Activated CD4-positive, alpha-beta memory T cell treated with anti-CD3 and anti-CD28 coated beads, Interleukin-2, amount 10 ng/mL, durations not matched to agents 7 days and 5 days (primary cell): ENCODE data around the gene ARHGAP31. TPM values are rescaled to one million over a fixed set of nuclear protein-coding genes. Genes with fewer than 3 reads are reported as not detected.
"Not testable (repeated sequence)": the region's sequence is repeated elsewhere in the genome, so short reads cannot be mapped to it uniquely, and the experiment has no call there.

Experiments used
- CTCF ChIA-PET: fragments of 350-600 bp; sonication (Branson Sonifier 250); formaldehyde crosslinking; loops from one replicate; lab custom pipeline; 2021; ENCODE audit warnings: antibody characterized with exemption, inconsistent platforms; lab: Charles Lee
- POLR2A ChIA-PET: fragments of 350-600 bp; sonication (Branson Sonifier 250); formaldehyde crosslinking; loops from one replicate; lab custom pipeline; 2021; ENCODE audit warnings: antibody characterized with exemption; lab: Charles Lee
- DNase-seq: peaks from one replicate; pipeline ENCODE4 v3.0.0-alpha.2; 2020
- H3K27ac Mint-ChIP-seq: one replicate; pipeline ENCODE4 v1.8.0; 2021; ENCODE audit warnings: mild to moderate bottlenecking, mixed read lengths
- H3K27me3 Mint-ChIP-seq: one replicate; pipeline ENCODE4 v1.8.0; 2021; ENCODE audit warnings: mixed read lengths
- H3K36me3 Mint-ChIP-seq: one replicate; pipeline ENCODE4 v1.8.0; 2021; ENCODE audit warnings: low read depth, mixed read lengths
- H3K4me1 Mint-ChIP-seq: one replicate; pipeline ENCODE4 v1.8.0; 2021; ENCODE audit warnings: mixed read lengths
- H3K4me3 Mint-ChIP-seq: one replicate; pipeline ENCODE4 v1.8.0; 2021; ENCODE audit warnings: mild to moderate bottlenecking, mixed read lengths
- H3K9me3 Mint-ChIP-seq: one replicate; pipeline ENCODE4 v1.8.0; 2021; ENCODE audit warnings: mixed read lengths
- total RNA-seq, 2 experiments: library from RNA; stranded (reverse); gene quantifications; one replicate each; pipeline ENCODE4 v1.2.3, GENCODE V29; 2021

Gene ARHGAP31
- total RNA-seq, 2 experiments from 2014 or later = 3.7 to 4.5 TPM

GRCh38 chr3:119329551-119329950, 35.4 kb downstream of the ARHGAP31 start:
- ChIA-PET CTCF (no interaction called here), POLR2A (no interaction called here)

DNA sequence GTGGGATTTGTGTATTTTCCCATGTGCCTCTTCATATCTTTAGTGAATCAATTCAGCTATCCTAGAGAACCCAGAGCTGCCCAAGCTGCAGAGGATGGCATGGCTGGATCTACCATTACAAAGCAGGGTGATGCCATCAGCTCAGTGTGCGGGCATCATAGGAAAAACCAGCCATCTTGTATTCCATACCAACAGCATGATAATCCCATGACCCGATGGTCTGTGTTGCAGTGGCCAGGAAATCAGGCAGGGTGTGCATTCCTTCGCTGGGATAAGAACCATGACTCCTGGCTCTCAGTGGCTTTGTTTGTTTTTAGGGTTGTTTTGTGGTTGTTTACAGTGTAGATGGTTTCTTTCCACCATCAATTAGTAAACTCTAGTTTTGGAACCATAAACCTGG, 36.0 kb downstream of the ARHGAP31 start:
- Mint-ChIP-seq H3K27ac (no peak overlapping the region), H3K4me3 (no peak overlapping the region), H3K9me3 (no peaks in the 10 kb centered on the region), H3K27me3 (peaks cover 7% of the 10 kb centered on the region), H3K4me1 (no peaks in the 10 kb centered on the region), H3K36me3 (peaks cover 3% of the 10 kb centered on the region)
- ChIA-PET CTCF (no interaction called here), POLR2A (no interaction called here)
- DNase-seq = no peak

More at GRCh38 chr3:119329551-119329950, 35.4 kb downstream of the ARHGAP31 start:
- H3K4me1 Mint-ChIP-seq = no peaks in the 10 kb centered on the region
- no peak for DNase-seq
- H3K9me3 Mint-ChIP-seq = no peaks in the 10 kb centered on the region
- H3K27me3 Mint-ChIP-seq = peaks cover 12% of the 10 kb centered on the region
- no peak overlapping the region for H3K4me3 Mint-ChIP-seq
- H3K36me3 Mint-ChIP-seq = peaks cover 3% of the 10 kb centered on the region
- no peak overlapping the region for H3K27ac Mint-ChIP-seq

- no peak overlapping the region for H3K27ac Mint-ChIP-seq
- POLR2A ChIA-PET = no interaction called here
- no peaks in the 10 kb centered on the region for H3K4me1 Mint-ChIP-seq
- H3K4me3 Mint-ChIP-seq = no peak overlapping the region
- no peaks in the 10 kb centered on the region for H3K9me3 Mint-ChIP-seq
- H3K36me3 Mint-ChIP-seq = peaks cover 3% of the 10 kb centered on the region
- peaks cover 7% of the 10 kb centered on the region for H3K27me3 Mint-ChIP-seq
- DNase-seq = no peak
- CTCF ChIA-PET = no interaction called here
Observed at GRCh38 chr3:119330858-119331257, 36.7 kb downstream of the ARHGAP31 start.

DNA sequence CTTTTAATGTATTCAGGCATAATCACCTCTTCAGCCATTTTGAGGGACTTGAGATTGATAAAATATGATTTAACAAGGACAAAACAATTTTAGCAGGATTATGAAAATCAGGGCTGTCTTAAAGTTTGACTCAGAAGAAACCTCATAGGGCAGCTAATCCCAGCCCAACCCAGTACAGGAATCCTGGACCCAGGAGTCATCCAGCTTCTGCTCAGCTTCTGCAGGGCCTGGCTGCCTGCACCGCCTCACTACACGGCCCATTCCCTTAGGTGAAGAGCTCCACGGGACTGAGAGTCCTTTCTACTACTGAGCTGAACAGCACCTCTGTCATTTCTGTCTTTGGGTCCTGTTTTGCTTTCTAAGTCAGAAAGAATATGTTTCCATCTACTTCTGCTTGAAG, 37.5 kb downstream of the ARHGAP31 start:
- peaks cover 3% of the 10 kb centered on the region for H3K36me3 Mint-ChIP-seq
- no peaks in the 10 kb centered on the region for H3K9me3 Mint-ChIP-seq
- ChIA-PET POLR2A (no interaction called here), CTCF (no interaction called here)
- H3K27ac Mint-ChIP-seq = no peak overlapping the region
- no peak overlapping the region for H3K4me3 Mint-ChIP-seq
- DNase-seq = no peak
- H3K27me3 Mint-ChIP-seq = peaks cover 3% of the 10 kb centered on the region
- H3K4me1 Mint-ChIP-seq = no peaks in the 10 kb centered on the region

GRCh38 chr3:119333773-119334509, 39.8 kb downstream of the ARHGAP31 start:
- H3K4me3 Mint-ChIP-seq = no peak overlapping the region
- POLR2A ChIA-PET = no interaction called here
- no peak for DNase-seq
- CTCF ChIA-PET = no interaction called here
- no peaks in the 10 kb centered on the region for H3K27me3 Mint-ChIP-seq
- H3K9me3 Mint-ChIP-seq = no peaks in the 10 kb centered on the region
- no peaks in the 10 kb centered on the region for H3K4me1 Mint-ChIP-seq
- peaks cover 3% of the 10 kb centered on the region for H3K36me3 Mint-ChIP-seq
- H3K27ac Mint-ChIP-seq = no peak overlapping the region

GRCh38 chr3:119336823-119337222, 42.6 kb downstream of the ARHGAP31 start:
- Mint-ChIP-seq H3K4me1 (no peaks in the 10 kb centered on the region), H3K27me3 (no peaks in the 10 kb centered on the region), H3K9me3 (no peaks in the 10 kb centered on the region), H3K27ac (no peak overlapping the region), H3K4me3 (no peak overlapping the region), H3K36me3 (no peaks in the 10 kb centered on the region)
- ChIA-PET POLR2A (no interaction called here), CTCF (no interaction called here)
- DNase-seq = no peak

DNA sequence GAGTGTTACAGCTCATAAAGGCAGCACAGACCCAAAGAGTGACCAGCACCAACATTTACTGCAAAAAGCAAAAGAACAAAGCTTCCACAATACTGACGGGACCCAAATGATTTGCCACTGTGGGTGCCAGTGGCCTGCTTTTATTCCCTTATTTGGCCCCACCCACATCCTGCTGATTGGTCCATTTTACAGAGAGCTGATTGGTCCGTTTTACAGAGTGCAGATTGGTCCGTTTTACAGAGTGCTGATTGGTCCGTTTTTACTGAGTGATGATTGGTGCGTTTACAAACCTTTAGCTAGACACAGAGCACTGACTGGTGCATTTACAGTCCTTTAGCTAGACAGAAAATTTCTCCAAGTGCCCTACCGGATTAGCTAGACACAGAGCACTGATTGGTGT, 43.2 kb downstream of the ARHGAP31 start:
- H3K4me1 Mint-ChIP-seq, H3K9me3 Mint-ChIP-seq, DNase-seq, H3K36me3 Mint-ChIP-seq, H3K4me3 Mint-ChIP-seq, H3K27me3 Mint-ChIP-seq, H3K27ac Mint-ChIP-seq, POLR2A ChIA-PET: not testable (repeated sequence)
- CTCF ChIA-PET = interaction anchor here (0.6 kb wide), 1 partner anchor 442 kb away, joined by 3 read pairs; no protein-coding TSS in a partner anchor

DNA sequence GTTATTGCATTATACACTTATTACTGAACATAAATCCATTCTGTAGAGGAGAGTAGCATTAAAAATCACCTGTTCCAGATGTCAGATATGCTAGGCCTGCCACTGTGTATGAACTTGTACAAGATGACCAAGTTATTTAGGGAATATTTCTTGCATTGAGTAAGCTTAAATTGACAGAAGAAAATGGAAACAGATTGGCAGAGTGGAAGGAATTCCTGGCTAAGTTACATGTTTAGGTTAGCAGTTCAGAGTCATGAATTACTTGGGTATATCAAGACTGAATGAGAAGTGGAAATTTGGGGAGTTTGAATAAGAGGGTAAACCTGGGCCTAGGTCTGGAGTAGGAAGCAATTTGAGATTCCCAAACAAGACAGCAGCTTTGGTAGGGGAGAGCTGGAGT, 44.6 kb downstream of the ARHGAP31 start:
- ChIA-PET CTCF (interaction anchor here (0.6 to 1.4 kb wide), 2 partner anchors 16 to 48 kb away, joined by 3 to 4 read pairs; no protein-coding TSS in a partner anchor), POLR2A (interaction anchor here (1.2 kb wide), 1 partner anchor 14 kb away, joined by 3 read pairs; no protein-coding TSS in a partner anchor)
- H3K4me3 Mint-ChIP-seq = no peak overlapping the region
- H3K27ac Mint-ChIP-seq = no peak overlapping the region
- H3K4me1 Mint-ChIP-seq = no peaks in the 10 kb centered on the region
- H3K27me3 Mint-ChIP-seq = no peaks in the 10 kb centered on the region
- no peaks in the 10 kb centered on the region for H3K36me3 Mint-ChIP-seq
- no peak for DNase-seq
- H3K9me3 Mint-ChIP-seq = no peaks in the 10 kb centered on the region

- POLR2A ChIA-PET = no interaction called here
- Mint-ChIP-seq H3K36me3 (no peaks in the 10 kb centered on the region), H3K4me3 (no peak overlapping the region), H3K27ac (no peak overlapping the region), H3K27me3 (no peaks in the 10 kb centered on the region), H3K9me3 (no peaks in the 10 kb centered on the region), H3K4me1 (no peaks in the 10 kb centered on the region)
- CTCF ChIA-PET = interaction anchor here (1.4 to 1.5 kb wide), 2 partner anchors 17 to 65 kb away, joined by 4 read pairs; no protein-coding TSS in a partner anchor
- no peak for DNase-seq
Observed at GRCh38 chr3:119340014-119340413, 45.8 kb downstream of the ARHGAP31 start.

GRCh38 chr3:119340446-119340845, 46.3 kb downstream of the ARHGAP31 start:
- Mint-ChIP-seq H3K27ac (no peak overlapping the region), H3K27me3 (no peaks in the 10 kb centered on the region), H3K4me3 (no peak overlapping the region), H3K36me3 (no peaks in the 10 kb centered on the region), H3K9me3 (no peaks in the 10 kb centered on the region), H3K4me1 (no peaks in the 10 kb centered on the region)
- ChIA-PET POLR2A (no interaction called here), CTCF (interaction anchor here (1.5 kb wide), 1 partner anchor 66 kb away, joined by 4 read pairs; no protein-coding TSS in a partner anchor)
- no peak for DNase-seq

DNA sequence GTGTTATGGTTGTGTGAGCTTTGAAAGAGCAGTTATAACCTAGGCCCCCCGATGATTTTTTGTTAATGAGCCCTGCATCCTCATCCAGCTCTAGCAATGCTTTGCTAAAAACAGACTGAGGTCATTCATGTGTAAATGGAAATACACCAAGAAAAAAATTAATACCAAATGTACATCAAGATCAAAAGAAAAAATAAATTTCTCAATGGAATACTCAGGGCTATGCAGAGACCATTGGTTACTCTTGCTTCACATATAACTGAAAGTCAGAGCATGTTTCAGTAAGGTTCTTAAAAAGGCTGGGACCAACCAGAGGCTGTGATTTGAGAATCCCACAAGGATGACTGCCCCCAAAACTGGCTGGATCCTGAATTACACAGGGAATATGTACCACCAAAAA, 48.0 kb downstream of the ARHGAP31 start:
- H3K4me3 Mint-ChIP-seq = no peak overlapping the region
- no peak overlapping the region for H3K27ac Mint-ChIP-seq
- POLR2A ChIA-PET = no interaction called here
- H3K9me3 Mint-ChIP-seq = no peaks in the 10 kb centered on the region
- DNase-seq = no peak
- no peaks in the 10 kb centered on the region for H3K36me3 Mint-ChIP-seq
- CTCF ChIA-PET = no interaction called here
- no peaks in the 10 kb centered on the region for H3K27me3 Mint-ChIP-seq
- no peaks in the 10 kb centered on the region for H3K4me1 Mint-ChIP-seq

GRCh38 chr3:119343719-119344118, 49.5 kb downstream of the ARHGAP31 start:
- ChIA-PET POLR2A (no interaction called here), CTCF (no interaction called here)
- no peak for DNase-seq
- H3K36me3 Mint-ChIP-seq = no peaks in the 10 kb centered on the region
- H3K9me3 Mint-ChIP-seq = no peaks in the 10 kb centered on the region
- no peaks in the 10 kb centered on the region for H3K27me3 Mint-ChIP-seq
- no peaks in the 10 kb centered on the region for H3K4me1 Mint-ChIP-seq
- H3K27ac Mint-ChIP-seq = no peak overlapping the region
- no peak overlapping the region for H3K4me3 Mint-ChIP-seq

DNA sequence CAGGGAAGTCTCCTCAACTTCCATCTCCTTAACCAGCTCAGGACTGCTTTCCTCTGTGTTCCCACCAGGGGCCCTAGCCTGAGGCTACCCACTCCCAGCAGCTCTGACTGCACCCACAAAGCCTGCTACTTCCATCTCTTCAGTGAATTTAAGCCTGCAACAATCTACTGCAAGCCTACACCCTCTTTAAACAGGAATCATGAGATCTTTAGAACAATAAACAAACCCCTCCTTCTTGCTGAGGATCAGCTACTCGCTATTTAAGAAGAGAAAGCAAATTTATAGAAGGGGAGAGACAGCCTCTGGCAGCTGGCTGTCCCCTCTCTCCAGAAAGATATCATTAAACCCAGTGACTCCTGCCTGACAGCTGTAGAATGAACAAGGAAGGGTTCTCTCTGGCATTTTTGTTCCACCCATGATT, 51.9 kb downstream of the ARHGAP31 start:
- ChIA-PET POLR2A (interaction anchor here (1.2 kb wide), 1 partner anchor 17 kb away, joined by 3 read pairs; no protein-coding TSS in a partner anchor), CTCF (no interaction called here)
- Mint-ChIP-seq H3K27me3 (no peaks in the 10 kb centered on the region), H3K9me3 (no peaks in the 10 kb centered on the region), H3K4me1 (peaks cover 2% of the 10 kb centered on the region), H3K27ac (no peak overlapping the region), H3K4me3 (no peak overlapping the region), H3K36me3 (no peaks in the 10 kb centered on the region)
- DNase-seq = no peak

GRCh38 chr3:119347036-119347435, 52.9 kb downstream of the ARHGAP31 start:
- CTCF ChIA-PET = no interaction called here
- Mint-ChIP-seq H3K36me3 (no peaks in the 10 kb centered on the region), H3K27ac (no peak overlapping the region), H3K9me3 (no peaks in the 10 kb centered on the region), H3K4me1 (peaks cover 8% of the 10 kb centered on the region), H3K27me3 (no peaks in the 10 kb centered on the region), H3K4me3 (no peak overlapping the region)
- POLR2A ChIA-PET = no interaction called here
- DNase-seq = no peak
